HG03064 (cell line): ENCODE results near the gene CAPN6.

Source experiments
- ATAC-seq: cut with Tn5 transposase; IDR thresholded peaks from one replicate; pipeline ENCODE4 v1.9.1; 2021; ENCODE audit warnings: low read depth; ENCODE audit not compliant: unreplicated experiment

CAPN6 gene

GRCh38 chrX:111200327-111200726 is 70.0 kb downstream of the CAPN6 start:
- ATAC-seq = no peak

- no peak for ATAC-seq
Observed at GRCh38 chrX:111199505-111199904, 70.8 kb downstream of the CAPN6 start.
